ENCODE measurements around the gene CFAP46.

The CFAP46 gene

GRCh38 chr10:132942101-132943057 lies at the start of gene CFAP46:
Gene CFAP46 (minus strand): TSS chr10:132942570. CDS start chr10:132942484, 86 bp downstream.
- no peak for TF ChIP-seq CTCF (IDR thresholded peaks at IDR 0.05)
- Histone ChIP-seq H3K27me3 (peaks cover 0 to 89% of the 10 kb centered on the region in 2 donors), H3K36me3 (no peaks in the 10 kb centered on the region), H3K9me3 (no peaks in the 10 kb centered on the region), H3K4me3 (peak within 1 kb of the TSS; percentile 16 to 42), H3K4me1 (peaks cover 0 to 13% (median 10%) of the 10 kb centered on the region in 4 donors), H3K27ac (no peak within 1 kb of the TSS)
- intact Hi-C loops (cut with DNase I; ENCODE audit: low total_unique reads) = no loop called here
- DNase-seq = no peak

GRCh38 chr10:132991706-132992432 lies 49.5 kb upstream of the CFAP46 start:
- intact Hi-C loops (cut with DNase I; ENCODE audit: low total_unique reads) = no loop called here
- Histone ChIP-seq H3K36me3 (no peaks in the 10 kb centered on the region), H3K4me3 (no peak overlapping the region), H3K27ac (no peak overlapping the region), H3K27me3 (peaks cover 0 to 28% of the 10 kb centered on the region in 2 donors), H3K4me1 (peaks cover 0 to 16% (median 7%) of the 10 kb centered on the region in 4 donors), H3K9me3 (no peaks in the 10 kb centered on the region)
- no peak for DNase-seq
- no peak for TF ChIP-seq CTCF (IDR thresholded peaks at IDR 0.05)

DNA sequence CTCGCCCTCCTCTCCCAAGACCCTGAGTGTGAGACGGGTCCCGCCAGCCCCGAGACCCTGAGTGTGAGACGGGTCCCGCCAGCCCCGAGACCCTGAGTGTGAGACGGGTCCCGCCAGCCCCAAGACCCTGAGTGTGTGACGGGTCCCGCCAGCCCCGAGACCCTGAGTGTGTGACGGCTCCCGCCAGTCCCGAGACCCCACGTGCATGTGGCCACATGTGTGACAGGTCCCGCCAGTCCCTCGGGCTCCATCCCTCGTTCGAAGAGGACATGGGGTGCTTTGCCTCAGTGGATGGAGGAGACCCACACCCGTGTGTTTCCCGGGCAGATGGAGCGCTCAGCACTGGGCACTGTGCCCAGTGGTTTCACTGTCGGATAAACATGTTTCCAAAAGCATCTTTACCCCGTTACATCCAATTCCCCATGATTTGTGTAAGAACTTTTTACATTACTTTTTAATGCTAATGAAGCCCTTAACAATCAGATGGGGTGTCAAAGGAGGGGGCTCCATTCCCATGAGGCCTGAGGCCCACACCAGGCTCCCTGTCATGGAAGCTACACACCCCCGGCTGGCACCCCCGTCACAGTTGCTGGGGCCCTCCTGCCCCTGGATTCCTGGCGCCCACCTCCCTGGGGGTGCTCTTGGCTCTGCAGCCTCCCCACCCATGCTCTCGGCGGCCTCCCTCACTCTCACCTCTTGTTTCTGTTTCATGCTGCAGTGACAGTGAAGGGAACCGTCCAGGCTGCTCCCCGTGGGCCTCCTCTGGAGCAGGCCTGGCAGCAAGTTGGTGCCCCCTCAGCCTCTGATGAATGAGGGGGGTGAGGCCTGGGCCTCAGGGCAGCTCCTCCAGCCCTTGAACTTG lies 48.5 kb upstream of the CFAP46 start:
- no peak for DNase-seq
- Histone ChIP-seq H3K27ac (no peak overlapping the region), H3K4me3 (no peak overlapping the region), H3K9me3 (no peaks in the 10 kb centered on the region), H3K4me1 (peaks cover 0 to 16% (median 7%) of the 10 kb centered on the region in 4 donors), H3K36me3 (no peaks in the 10 kb centered on the region), H3K27me3 (peaks cover 0 to 30% of the 10 kb centered on the region in 2 donors)
- intact Hi-C loops (cut with DNase I; ENCODE audit: low total_unique reads) = no loop called here
- TF ChIP-seq CTCF (IDR thresholded peaks at IDR 0.05) = no peak

DNA sequence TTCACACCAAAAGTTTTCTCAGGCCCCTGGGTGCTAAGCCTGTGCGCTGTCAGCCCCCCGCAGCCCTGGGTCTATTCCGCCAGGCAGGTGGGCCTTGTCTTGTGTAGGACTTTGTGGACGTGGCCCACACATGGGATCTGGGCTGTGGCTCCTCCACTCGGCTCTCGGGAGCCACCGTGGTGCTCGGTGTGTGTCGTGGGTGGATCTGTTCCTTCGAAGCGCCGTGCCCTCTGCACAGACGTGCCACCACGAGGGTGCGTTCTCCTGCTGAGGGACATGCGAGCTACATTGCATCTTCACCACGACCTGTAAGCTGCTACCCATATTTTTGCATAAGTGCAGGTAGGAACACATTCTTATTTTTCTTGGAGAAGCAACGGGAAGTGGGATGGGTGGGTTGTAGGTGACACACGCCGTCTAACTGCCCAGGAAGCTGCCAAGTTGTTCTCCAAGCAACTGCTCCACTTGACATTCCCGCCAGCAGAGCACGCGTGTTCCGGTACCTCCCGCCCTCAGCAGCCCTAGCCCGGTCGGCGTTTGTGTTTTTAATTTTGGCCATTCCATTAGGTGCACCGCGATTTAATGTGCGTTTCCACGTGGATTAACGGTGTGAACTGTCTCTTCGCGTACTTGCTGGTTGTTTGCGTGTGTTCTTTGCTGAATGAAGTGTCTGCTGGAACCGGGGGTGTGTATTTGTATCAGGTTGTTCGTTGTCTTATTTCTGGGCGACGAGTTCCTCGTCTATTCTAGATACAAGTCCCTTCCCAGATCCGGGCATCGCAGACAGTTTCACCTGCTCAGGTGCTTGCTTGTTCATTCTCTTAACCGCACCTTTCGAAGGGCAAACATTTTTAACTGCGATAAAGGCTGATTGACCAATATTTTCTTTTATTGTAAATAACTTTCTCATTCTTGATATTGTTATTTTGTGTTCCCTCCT lies 47.4 kb upstream of the CFAP46 start:
- intact Hi-C loops (cut with DNase I; ENCODE audit: low total_unique reads) = no loop called here
- Histone ChIP-seq H3K36me3 (no peaks in the 10 kb centered on the region), H3K4me3 (no peak overlapping the region), H3K9me3 (no peaks in the 10 kb centered on the region), H3K27me3 (peaks cover 0 to 36% of the 10 kb centered on the region in 2 donors), H3K4me1 (peaks cover 0 to 14% (median 7%) of the 10 kb centered on the region in 4 donors), H3K27ac (no peak overlapping the region)
- DNase-seq = no peak
- TF ChIP-seq CTCF (IDR thresholded peaks at IDR 0.05) = no peak

Measured in tibial artery (tissue), 4 donors.